GM18517 (cell line): ENCODE results near the gene GPATCH2.
"Not testable (repeated sequence)": the region's sequence is repeated elsewhere in the genome, so short reads cannot be mapped to it uniquely, and the experiment has no call there.

ENCODE experiments used
- ATAC-seq: cut with Tn5 transposase; IDR thresholded peaks from one replicate; pipeline ENCODE4 v1.9.1; 2021; ENCODE audit warnings: mild to moderate bottlenecking, moderate library complexity; ENCODE audit not compliant: unreplicated experiment

GPATCH2 gene

GRCh38 chr1:217456261-217456660 lies 174.6 kb downstream of the GPATCH2 start:
- no peak for ATAC-seq

GRCh38 chr1:217453816-217454215 lies 177.1 kb downstream of the GPATCH2 start:
- no peak for ATAC-seq

- no peak for ATAC-seq
These were observed 181.5 kb downstream of the GPATCH2 start for GRCh38 chr1:217449370-217449769.

GRCh38 chr1:217443845-217444244 lies 187.0 kb downstream of the GPATCH2 start:
- ATAC-seq: no peak

- no peak for ATAC-seq
These were observed 193.5 kb downstream of the GPATCH2 start for GRCh38 chr1:217437376-217437775.

GRCh38 chr1:217435204-217435603 lies 195.7 kb downstream of the GPATCH2 start:
- ATAC-seq: no peak

- ATAC-seq: no peak
These were observed 197.2 kb downstream of the GPATCH2 start for GRCh38 chr1:217433664-217434063.

GRCh38 chr1:217432339-217432738 lies 198.6 kb downstream of the GPATCH2 start:
- no peak for ATAC-seq

GRCh38 chr1:217431395-217431794 lies 199.5 kb downstream of the GPATCH2 start:
- ATAC-seq: no peak

- ATAC-seq: no peak
These were observed 205.5 kb downstream of the GPATCH2 start for GRCh38 chr1:217425422-217425821.

GRCh38 chr1:217419194-217419551 lies 211.7 kb downstream of the GPATCH2 start:
- no peak for ATAC-seq

GRCh38 chr1:217418269-217419193 lies 212.4 kb downstream of the GPATCH2 start:
- ATAC-seq: no peak

GRCh38 chr1:217417363-217417762 lies 213.5 kb downstream of the GPATCH2 start:
- ATAC-seq: no peak

- ATAC-seq: no peak
These were observed 223.3 kb downstream of the GPATCH2 start for GRCh38 chr1:217407534-217408001.

- no peak for ATAC-seq
These were observed 227.7 kb downstream of the GPATCH2 start for GRCh38 chr1:217403026-217403720.

- ATAC-seq: no peak
These were observed 228.6 kb downstream of the GPATCH2 start for GRCh38 chr1:217402301-217402700.

- no peak for ATAC-seq
These were observed 237.0 kb downstream of the GPATCH2 start for GRCh38 chr1:217393896-217394295.

GRCh38 chr1:217392441-217392840 lies 238.4 kb downstream of the GPATCH2 start:
- ATAC-seq: no peak

GRCh38 chr1:217389895-217390294 lies 241.0 kb downstream of the GPATCH2 start:
- peak; percentile 64 for ATAC-seq

- ATAC-seq: no peak
These were observed 242.3 kb downstream of the GPATCH2 start for GRCh38 chr1:217388522-217389065.

GRCh38 chr1:217381773-217382172 lies 249.1 kb downstream of the GPATCH2 start:
- not testable (repeated sequence) for ATAC-seq

GRCh38 chr1:217379804-217380203 lies 251.1 kb downstream of the GPATCH2 start:
- ATAC-seq: not testable (repeated sequence)
